ENCODE results near the gene LONRF3. TPM values are rescaled to one million over a fixed set of nuclear protein-coding genes. Genes with fewer than 3 reads are reported as not detected.

LONRF3 gene
- polyA plus RNA-seq, 1 experiment, result not detected

- no peak for DNase-seq (ENCODE audit: low read depth)
- Histone ChIP-seq H3K4me3 (ENCODE audit: low read depth, low read length) (no peak overlapping the region), H3K27me3 (ENCODE audit: control insufficient read depth, insufficient read depth, low read length) (no peaks in the 10 kb centered on the region), H3K36me3 (ENCODE audit: control insufficient read depth, insufficient read depth, low read length) (no peaks in the 10 kb centered on the region)
- TF ChIP-seq CTCF (IDR thresholded peaks at IDR 0.05; ENCODE audit: insufficient read depth, low read depth, low read length), result no peak
- POLR2A ChIA-PET, result no interaction called here
- CTCF ChIA-PET, result interaction anchor here (1.0 kb wide), 1 partner anchor 9 kb away, joined by 3 read pairs; the partner anchor contains the start of gene LONRF3
These were observed 9.0 kb upstream of the LONRF3 start for GRCh38 chrX:118965395-118965794.

- Histone ChIP-seq H3K27me3 (ENCODE audit: control insufficient read depth, insufficient read depth, low read length) (peaks cover 2% of the 10 kb centered on the region; the same call in 1 of the 2 replicates), H3K4me3 (ENCODE audit: low read depth, low read length) (no peak overlapping the region), H3K36me3 (ENCODE audit: control insufficient read depth, insufficient read depth, low read length) (no peaks in the 10 kb centered on the region)
- no peak for TF ChIP-seq CTCF (IDR thresholded peaks at IDR 0.05; ENCODE audit: insufficient read depth, low read depth, low read length)
- no peak for DNase-seq (ENCODE audit: low read depth)
- POLR2A ChIA-PET, result no interaction called here
- CTCF ChIA-PET, result no interaction called here
These were observed 6.4 kb upstream of the LONRF3 start for GRCh38 chrX:118968031-118968430.

GRCh38 chrX:118971552-118971951 is 2.9 kb upstream of the LONRF3 start:
- TF ChIP-seq CTCF (IDR thresholded peaks at IDR 0.05; ENCODE audit: insufficient read depth, low read depth, low read length), result no peak
- no peaks in the 10 kb centered on the region for H3K36me3 ChIP-seq (ENCODE audit: control insufficient read depth, insufficient read depth, low read length)
- no peak overlapping the region for H3K4me3 ChIP-seq (ENCODE audit: low read depth, low read length)
- POLR2A ChIA-PET, result no interaction called here
- CTCF ChIA-PET, result no interaction called here
- DNase-seq (ENCODE audit: low read depth), result no peak
- peaks cover 17% of the 10 kb centered on the region for H3K27me3 ChIP-seq (ENCODE audit: control insufficient read depth, insufficient read depth, low read length)

GRCh38 chrX:118973389-118974087 is 880 bp upstream of the LONRF3 start:
- Histone ChIP-seq H3K36me3 (ENCODE audit: control insufficient read depth, insufficient read depth, low read length) (no peaks in the 10 kb centered on the region), H3K27me3 (ENCODE audit: control insufficient read depth, insufficient read depth, low read length) (peaks cover 17% of the 10 kb centered on the region), H3K4me3 (ENCODE audit: low read depth, low read length) (no peak overlapping the region)
- POLR2A ChIA-PET, result no interaction called here
- CTCF ChIA-PET, result no interaction called here
- no peak for DNase-seq (ENCODE audit: low read depth)
- TF ChIP-seq CTCF (IDR thresholded peaks at IDR 0.05; ENCODE audit: insufficient read depth, low read depth, low read length), result no peak

GRCh38 chrX:118974908-118975671 is 672 bp downstream of the LONRF3 start:
- Histone ChIP-seq H3K4me3 (ENCODE audit: low read depth, low read length) (no peak overlapping the region), H3K27me3 (ENCODE audit: control insufficient read depth, insufficient read depth, low read length) (peaks cover 17% of the 10 kb centered on the region), H3K36me3 (ENCODE audit: control insufficient read depth, insufficient read depth, low read length) (no peaks in the 10 kb centered on the region)
- no peak for TF ChIP-seq CTCF (IDR thresholded peaks at IDR 0.05; ENCODE audit: insufficient read depth, low read depth, low read length)
- no peak for DNase-seq (ENCODE audit: low read depth)
- CTCF ChIA-PET, result interaction anchor here (0.9 to 1.1 kb wide), 2 partner anchors 10 to 11 kb away, joined by 3 read pairs; no protein-coding TSS in a partner anchor
- POLR2A ChIA-PET, result interaction anchor here (0.9 kb wide), 1 partner anchor 36 kb away, joined by 3 read pairs; no protein-coding TSS in a partner anchor

Measured in BJ (cell line).